Activated CD8-positive, alpha-beta memory T cell treated with anti-CD3 and anti-CD28 coated beads for 4 hours (primary cell): ENCODE results near the gene GALNT12.

Experiments used
- DNase-seq, 2 donors: peaks; one replicate each; pipeline ENCODE4 v3.0.0-alpha.2; 2020; ENCODE audit warnings: low read depth in 2 of 2

GALNT12 gene

DNA sequence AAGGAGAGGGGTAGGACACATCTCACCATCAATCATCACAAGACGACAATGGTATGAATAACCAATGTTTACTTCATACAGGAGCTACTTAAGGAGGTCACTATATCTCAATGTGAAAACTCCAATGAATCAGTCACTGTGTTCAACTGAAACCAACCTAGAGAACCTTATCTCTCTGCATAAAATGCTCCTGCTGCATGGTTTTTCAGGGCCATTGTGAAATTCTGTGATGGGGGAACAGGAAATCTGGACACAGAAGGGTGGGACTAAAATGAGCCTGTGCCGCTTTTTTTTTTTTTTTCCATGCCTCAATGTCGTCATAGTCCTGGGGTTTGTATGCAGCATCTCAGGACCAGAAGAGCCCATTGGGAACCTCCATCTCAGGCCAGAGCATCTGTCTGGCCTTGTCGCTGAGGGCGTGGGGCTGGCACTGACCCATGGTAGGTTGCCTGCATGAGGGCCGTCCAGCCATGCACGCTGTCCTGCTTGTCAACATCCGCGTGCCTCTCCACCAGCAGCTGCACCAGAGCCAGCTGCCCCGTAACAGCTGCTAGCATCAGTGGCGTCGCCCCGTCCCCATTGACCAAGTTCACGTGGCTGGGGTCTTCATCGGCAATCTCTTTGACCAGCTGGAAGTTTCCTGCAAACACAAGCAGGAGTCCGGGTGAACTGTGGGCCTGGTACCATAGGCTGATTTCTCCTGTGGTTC is 23.8 kb upstream of the GALNT12 start:
- DNase-seq = no peak

DNA sequence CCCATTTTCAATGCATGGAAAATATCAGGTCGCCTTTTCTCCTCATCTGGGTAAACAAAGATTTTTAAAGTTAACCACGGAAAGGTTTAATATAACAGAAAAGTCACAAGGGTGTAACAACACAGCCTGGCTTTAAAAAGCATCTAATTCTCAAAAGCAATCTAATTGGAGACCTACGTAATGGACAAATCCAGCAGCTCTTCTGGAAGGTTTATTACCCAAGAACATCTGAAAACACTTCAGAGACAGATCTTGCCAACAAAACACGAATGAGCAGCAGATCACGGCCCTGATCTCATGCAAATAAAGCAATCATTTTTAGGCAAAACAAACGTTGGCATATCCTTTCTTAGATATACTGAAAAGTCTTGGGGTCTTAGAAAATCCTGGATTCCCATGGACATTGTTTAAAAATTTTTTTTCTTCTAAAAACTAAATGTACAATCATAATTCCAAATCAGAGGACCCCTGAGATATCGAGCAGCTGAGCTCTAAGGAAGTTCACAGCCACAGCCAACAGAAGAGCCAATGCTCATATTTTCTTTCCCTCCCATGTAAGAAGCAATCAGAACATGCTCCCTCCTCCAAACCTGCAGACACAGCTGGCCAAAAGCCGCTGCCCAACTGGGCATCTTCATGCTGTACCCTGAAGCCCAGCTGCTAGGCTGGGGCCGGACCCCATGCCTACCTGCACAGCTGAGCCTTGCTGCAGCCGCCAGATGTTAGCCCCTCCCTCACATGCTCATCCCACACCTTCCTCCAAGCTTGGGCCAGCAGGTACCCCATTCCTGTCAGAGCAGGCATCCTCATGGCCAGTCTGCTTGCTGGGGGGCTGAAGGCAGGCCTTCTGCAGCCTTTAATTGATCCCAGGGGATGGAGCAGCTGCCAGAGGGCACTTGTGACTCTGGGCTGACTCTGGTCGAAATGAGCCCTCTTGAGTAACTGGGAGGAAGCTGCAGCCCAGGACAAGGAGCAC is 22.4 kb upstream of the GALNT12 start:
- no peak for DNase-seq

DNA sequence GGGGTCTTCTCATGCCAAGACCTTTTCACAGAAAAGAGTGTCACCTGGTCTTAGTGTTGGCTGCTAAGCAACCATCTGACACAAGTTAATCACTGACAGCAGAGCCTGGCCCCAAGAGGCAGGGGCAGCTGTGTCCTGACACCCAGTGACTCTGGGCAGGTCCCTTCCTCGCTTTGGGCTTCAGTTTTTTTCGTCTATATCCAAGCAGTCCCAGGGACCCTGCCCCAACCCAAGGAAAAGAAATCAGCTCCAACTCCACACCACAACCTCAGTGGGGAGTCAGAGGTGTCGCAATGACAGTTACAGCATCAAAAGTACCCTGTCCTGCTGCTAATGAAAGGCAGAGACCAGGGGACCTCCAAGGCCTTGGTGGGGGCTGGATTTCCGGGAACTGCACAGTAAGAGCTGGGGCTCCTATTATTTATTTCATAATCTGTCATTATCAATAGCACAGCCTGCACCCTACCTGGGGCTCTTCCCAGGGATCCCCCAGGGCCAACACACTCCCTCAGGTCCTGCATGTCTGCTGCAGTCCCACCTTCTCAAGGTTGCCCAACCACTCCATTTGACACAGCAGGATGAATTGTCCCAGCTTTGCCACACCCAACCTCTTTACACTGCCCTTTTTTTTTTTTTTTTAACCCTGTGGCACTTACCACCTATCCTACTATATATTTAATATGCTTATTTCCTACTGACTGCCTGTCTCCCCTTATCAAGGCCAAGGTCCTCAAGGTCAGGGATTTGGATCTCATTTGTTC is 20.5 kb upstream of the GALNT12 start:
- DNase-seq = no peak

DNA sequence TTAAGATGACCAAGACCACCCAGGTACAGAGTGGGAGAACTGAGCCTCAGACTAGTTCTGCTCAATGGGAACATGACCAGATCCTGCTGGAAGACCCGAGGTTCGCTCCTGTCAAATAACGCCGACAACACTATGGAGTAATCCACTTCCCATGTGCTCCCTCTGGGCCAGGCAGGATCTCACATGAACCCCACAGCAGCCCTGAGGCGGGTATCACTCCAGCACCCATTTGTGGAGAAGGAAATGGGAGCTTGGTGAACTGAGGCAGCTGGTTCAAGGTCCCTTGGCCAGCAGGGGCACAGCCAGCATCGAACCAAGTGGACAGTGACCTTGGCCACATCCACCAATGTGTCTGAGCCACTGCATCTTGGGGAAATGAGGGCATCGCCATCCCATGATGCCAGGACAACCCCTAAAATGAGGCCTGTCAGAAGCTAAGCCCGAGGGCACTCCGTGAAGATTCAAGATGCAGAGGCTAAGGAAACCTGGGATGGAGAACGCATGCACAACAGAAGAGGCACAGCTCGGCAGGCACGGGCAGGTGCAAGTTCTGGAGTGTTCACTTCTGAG is 19.6 kb upstream of the GALNT12 start:
- DNase-seq = no peak

DNA sequence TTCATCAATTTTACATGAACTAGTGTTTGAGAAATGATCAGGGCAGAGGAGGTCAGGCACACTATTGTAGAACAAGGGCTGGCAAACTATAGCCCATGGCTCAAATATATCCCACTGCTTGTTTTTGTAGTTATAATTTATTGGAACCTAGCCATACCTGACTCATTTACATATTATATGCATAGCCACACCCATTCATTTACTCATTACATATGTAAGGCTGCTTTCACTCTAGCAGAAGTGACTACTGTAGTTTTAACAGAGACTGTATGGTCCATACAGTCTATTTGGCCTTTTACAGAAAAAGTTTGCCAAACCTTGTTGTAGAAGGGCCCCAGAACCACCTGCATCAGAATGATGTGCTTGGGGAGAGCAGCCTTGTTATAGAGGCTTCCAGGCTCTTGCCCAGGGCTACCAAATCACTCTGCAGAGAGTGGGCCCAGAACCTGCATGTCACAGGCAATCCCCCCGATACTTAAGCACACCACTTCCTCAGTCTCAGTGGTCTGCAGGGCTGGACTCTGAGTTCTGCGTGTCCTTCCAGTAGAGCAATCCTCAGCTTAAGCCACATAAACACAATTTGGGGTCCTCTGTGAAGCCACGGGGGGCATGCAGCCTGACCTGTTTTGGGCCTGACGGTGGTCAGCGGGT is 17.9 kb upstream of the GALNT12 start:
- no peak for DNase-seq

DNA sequence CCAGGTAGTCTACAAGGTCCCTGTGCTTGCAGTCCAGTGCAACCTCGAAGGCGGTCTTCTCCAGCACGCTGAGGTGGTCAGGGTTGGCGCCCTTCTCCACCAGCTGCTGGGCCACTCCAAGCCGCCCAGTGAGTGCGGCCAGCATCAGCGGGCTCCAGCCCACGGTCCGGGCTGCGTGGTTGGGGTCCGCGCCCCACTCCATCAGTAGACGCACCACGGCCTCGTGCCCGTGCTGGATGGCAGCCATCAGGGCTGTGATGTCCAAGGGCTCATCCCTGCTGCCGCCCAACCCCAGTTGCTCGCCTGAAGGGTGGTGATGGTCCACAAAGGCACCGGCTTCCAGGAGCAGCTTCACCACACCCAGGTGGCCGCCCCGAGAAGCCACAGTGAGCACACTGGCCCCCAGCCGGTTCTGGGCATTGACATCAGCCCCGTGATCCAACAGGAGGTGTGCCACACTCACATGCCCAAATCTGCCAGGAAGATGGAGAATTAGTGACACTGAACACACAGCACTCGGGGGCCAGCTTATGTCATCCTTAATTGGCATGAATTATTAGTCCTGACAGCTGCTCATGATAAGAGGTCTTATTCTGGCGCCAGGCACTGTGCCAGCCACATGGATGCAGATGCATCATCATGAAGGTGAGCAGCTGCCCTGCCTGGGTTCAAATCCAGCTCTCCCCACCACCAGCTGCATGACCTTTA is 17.2 kb upstream of the GALNT12 start:
- DNase-seq = no peak

DNA sequence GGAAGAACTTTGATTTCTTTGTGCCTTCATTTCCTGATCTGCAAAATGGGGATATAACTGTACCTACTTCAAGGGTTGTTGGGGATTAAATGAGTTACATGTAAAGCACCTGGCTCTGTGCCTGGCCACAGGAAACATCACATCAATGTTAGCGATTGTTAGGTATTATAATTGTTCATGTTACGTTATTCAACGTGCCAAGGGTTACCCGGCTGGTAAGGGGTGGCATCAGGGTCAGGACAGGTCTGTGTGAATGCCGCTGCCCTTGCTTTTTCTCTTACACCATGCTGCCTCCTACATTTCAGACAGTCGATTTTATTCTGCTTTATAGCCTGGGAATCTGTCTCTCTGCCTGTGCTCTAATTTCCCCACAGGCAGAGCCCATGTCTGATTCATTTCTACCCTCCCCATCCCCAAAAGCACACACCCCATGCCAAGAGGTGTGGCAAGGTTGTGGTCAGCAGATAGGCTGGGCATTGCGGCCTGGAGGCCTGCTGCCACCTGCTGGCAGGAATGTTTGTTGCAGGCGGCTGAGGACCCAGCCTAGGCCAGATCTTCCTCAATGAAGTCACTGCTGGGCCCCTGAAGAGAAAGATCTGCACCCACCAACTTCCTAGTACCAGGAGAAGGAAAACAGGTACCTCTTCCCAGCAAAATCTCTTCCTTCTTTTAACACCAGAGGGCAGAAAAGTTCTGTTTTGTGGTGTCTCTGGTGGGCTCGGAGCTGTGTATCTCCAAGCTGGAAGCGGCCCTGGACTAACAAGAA is 16.4 kb upstream of the GALNT12 start:
- peak in 1 of 2 donors; percentile 28 for DNase-seq

DNA sequence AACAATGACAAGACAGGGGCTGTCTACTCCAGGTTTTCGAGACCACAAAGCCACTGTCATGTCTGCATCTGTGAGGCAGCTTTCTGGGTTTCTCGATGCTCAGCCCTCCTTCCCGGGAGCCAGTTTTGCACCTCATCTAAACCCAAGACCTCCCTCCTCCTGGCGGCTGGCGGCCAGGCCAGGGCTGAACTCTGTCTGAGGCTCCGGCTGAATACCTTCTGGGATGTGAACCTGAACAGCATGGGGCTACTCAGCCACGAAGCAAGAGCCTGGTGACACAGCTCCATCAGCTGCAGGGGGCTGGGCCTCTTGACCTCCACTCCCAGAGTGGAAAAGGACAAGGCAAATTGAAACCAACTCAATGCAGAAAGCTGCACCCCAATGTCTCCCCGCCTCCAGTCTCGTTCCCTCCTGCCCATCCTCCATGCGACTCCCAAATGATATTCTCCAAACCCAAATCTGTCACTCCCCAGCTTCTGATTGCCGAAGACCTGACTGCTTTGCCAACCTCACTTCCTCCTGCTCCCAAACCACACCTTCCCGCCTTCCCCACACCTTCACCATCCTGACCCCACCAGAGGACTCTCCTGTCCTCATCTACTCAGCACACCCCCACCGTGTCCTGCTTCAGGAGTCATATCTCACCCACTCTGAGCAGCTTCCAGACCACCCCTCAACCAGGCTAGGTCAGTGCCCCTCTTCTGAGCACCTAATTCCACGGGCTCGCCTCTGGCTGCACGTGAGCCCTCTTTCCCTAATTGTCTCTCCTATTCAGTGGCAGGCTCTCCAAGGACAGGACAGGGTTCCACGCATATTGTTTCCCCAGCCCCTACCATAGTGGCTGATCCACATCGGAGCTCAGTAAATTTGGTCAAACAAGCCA is 15.6 kb upstream of the GALNT12 start:
- no peak for DNase-seq

DNA sequence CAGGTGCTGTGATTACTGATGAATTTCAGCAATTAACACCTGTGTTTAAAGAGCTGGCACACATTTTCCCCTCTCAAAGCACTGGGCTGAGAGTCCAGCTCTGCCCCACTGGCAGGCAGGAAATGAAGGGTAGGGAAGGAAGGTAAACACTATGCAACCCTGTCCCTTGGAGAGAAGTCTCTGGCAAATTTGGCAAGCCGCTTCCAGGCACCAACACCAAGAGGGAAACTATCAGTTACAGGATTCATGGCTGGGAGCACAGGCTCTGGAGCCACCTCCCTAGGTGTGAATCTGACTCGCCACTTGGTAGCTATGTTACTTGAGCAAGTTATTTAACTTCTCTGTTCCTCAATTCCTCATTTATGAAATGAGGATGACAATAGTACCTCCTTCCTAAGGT is 14.4 kb upstream of the GALNT12 start:
- no peak for DNase-seq

DNA sequence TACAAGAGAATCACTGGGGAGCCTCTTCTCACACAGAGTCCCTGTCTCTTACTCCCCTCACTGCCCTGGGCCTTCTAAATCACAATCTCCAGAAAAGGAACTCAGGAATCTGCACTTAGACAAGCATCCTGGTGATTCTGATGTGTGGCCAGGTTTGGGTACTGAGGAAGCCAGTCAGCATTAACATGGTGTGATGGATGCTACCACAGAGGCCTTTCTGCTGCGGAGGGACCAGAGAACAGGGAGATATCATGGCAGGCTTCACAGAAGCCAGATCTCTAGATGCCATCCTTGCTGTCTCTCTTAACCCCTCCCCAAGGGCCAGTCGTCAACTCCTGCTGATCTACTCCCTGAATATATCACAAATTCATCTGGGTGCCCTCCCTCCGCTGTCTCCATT is 12.7 kb upstream of the GALNT12 start:
- no peak for DNase-seq

DNA sequence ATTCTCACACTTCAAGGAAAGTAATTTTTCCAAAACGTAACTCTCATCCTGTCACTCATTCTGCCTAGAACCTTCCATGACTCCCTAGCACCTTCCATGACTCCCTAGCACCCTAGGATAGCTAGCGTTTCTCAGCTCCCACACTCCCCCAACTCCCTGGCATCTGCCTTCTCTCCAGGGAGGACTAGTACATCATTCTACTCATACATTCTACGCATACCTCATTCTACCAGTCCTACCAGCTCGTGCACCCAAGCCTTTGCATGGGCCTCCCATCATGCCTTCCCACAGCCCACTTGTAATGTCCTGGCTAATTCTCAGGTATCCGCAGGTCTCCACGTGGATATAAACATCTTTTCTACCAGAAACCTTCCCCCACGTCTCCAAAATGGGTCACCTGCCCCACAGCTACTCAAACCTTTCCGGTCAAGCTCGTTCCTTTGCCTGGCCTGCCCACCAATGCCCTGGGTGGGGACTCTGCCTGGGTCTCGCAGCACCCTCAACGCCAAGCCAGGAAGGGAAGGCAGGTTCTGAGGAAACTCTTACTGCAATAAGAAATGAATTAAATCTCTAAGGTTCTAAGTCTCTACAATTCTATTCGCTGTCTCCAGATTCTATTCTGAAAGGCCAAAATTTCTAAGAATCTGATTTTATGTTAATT is 12.0 kb upstream of the GALNT12 start:
- DNase-seq = no peak

DNA sequence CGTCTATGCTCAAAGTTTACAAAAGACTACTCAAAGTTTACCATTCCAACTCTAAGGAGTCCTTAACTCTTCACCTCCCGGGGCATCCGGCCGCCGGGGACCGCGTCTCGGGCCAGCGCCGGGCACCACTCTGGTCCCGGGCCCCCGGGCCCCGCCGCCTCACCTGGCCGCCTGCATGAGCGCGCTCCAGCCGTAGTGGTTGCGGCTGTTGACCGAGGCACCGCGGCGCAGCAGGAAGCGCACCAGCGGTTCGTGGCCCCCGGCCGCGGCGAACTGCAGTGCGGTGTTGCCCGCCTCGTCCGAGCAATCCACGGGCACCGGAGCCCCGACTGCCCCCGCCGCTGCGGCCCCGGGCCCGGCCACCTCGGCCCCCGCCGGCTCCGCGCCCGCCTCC is 11.5 kb upstream of the GALNT12 start:
- DNase-seq = no peak

DNA sequence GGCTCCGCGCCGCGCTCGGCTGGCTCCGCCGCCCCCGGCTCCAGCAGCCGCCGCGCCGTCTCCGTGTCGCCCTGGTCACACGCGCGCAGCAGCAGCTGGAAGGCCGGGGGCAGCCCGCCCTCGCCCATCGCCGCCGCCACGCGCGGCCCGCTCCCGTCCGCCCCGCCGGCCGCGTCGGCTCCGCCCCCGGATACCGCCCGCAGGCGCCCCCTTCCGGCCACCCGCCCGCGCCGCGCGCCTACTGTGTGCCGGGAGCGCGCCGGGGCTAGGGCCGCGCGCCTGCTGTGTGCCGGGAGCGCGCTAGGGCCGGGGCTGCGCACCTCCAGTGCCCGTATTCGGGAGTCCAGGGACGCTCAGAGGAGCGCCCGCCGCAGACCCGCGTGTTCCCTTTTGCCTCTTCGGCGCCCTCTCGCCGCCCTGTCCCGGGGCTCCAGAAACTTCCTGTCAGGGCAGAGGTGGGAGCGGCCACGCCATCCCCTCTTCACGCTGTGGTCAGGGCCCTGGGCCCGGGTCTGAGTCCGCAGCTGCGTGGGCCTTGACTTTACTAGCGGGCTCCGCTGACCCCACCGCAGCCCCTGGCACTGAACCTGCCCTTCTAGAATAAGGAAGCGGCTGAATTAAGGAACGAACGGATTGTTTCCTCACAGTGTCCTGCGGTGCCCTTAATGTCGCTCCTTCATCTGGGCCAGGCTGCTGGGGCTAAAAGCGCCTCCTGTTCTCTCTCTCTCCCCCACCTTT is 10.9 kb upstream of the GALNT12 start, which contains the start of gene ANKS6:
TSS of gene ANKS6 (minus strand) at position 192 of the 738 bp plus-strand sequence. CDS start at position 128, 64 bp downstream.
- peak; percentile 58 to 65 for DNase-seq

DNA sequence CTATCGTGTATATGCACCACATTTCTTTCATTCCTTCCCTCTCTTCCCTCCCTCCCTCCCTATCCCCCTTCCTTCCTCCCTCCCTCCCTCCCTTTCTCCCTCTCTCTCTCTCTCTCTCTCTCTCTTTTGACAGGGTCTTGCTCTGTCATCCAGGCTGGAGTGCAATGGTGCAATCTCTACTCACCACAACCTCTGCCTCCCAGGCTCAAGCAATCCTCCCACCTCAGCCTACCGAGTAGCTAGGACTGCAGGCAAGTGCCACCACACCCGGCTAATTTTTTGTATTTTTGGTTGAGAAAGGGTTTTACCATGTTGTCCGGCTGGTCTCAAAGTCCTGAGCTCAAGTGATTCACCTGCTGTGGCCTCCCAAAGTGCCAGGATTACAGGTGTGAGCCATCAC is 10.0 kb upstream of the GALNT12 start:
- no peak for DNase-seq

DNA sequence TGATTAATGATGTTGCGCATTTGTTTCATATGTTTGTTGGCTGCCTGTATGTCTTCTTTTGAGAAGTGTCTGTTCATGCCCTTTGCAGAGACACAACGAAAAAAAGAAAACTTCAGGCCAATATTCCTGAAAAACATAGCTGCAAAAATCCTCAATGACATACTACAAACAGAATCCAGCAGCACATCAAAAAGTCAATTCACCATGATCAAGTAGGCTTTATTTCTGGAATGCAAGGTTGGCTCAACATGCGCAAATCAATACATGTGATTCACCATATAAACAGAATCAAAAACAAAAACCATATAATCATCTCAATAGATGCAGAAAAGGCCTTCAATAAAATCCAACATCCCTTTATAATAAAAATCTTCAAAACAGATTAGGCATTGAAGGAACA is 9.2 kb upstream of the GALNT12 start:
- no peak for DNase-seq

DNA sequence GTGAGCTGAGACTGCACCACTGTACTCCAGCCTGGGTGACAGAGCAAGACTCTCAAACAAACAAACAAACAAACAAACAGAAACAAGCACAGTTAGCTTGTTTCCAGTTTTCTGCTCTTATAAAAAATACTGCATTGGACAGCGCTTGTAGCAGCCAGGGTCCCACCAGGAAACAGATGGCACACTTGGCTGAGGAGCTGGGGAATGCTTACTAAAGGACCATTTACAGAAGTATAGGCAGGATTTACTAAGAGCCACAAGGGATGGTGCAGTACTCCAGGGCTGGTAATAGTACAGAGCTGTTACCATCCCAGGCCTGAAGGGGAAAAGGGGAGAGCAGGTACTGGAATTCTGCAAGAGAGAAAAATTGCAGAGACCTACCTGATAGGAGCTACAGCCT is 5.9 kb upstream of the GALNT12 start:
- DNase-seq = no peak

DNA sequence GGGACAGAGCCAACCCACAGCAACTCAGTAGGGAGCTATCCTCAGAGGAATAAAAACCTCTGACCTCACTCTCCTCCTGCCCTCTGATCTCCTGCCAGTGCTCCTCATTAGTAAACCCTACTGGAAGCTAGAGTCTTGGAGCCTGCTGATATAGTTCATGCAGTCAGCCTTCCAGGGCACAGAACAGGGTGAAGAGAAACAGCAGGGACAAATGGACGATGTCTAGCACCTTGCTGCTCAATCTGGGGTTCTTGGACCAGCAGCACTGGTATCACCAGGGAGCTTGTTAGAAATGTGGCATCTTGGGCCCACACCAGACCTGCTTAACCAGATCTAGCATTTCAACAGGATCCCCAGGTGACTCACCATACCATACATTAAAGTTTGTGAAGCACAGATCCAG is 5.5 kb upstream of the GALNT12 start:
- DNase-seq = no peak

DNA sequence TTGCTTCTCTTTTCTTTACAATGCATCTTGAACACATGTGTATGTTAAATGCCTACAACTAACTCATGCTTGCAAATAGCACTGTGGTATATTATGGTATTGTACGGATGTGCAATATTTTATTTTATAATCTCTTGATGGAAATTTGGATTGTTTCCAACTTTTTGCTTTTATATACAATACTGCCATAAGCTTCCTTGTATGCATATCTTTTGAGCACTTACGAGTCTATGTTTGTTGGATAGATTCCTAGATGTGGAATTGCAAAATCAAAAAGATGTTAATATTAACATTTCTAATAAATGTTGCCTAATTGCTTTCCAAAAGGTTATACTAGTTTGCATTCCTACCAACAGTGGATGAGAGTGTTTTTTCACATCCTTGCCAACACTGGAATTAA is 3.4 kb upstream of the GALNT12 start:
- no peak for DNase-seq
